Measurements from ENCODE around the gene AGPAT2.

Gene AGPAT2

GRCh38 chr9:136659861-136660784 is 27.1 kb downstream of the AGPAT2 start:
- no peaks in the 10 kb centered on the region for H3K27me3 ChIP-seq (ENCODE audit: control insufficient read depth, insufficient read depth, low read length)
- H3K36me3 ChIP-seq (ENCODE audit: control insufficient read depth, insufficient read depth, low read length): no peaks in the 10 kb centered on the region
- no peaks in the 10 kb centered on the region for H3K9me3 ChIP-seq (ENCODE audit: control insufficient read depth, insufficient read depth, low read length)
- no peaks in the 10 kb centered on the region for H3K4me1 ChIP-seq (ENCODE audit: control insufficient read depth, insufficient read depth, low read length)
- no peak overlapping the region for H3K4me3 ChIP-seq (ENCODE audit: low read depth, low read length)
- H3K9ac ChIP-seq (ENCODE audit: low read depth, low read length): no peak overlapping the region

- Histone ChIP-seq H3K4me3 (ENCODE audit: low read depth, low read length) (no peak overlapping the region), H3K27me3 (ENCODE audit: control insufficient read depth, insufficient read depth, low read length) (no peaks in the 10 kb centered on the region)
Measured at GRCh38 chr9:136658849-136659535, 28.3 kb downstream of the AGPAT2 start.

GRCh38 chr9:136657974-136658848 is 29.0 kb downstream of the AGPAT2 start:
- no peaks in the 10 kb centered on the region for H3K9me3 ChIP-seq (ENCODE audit: control insufficient read depth, insufficient read depth, low read length)
- H3K36me3 ChIP-seq (ENCODE audit: control insufficient read depth, insufficient read depth, low read length): peaks cover 3% of the 10 kb centered on the region
- no peak overlapping the region for H3K9ac ChIP-seq (ENCODE audit: low read depth, low read length)
- no peak overlapping the region for H3K4me3 ChIP-seq (ENCODE audit: low read depth, low read length)
- H3K4me1 ChIP-seq (ENCODE audit: control insufficient read depth, insufficient read depth, low read length): no peaks in the 10 kb centered on the region
- no peaks in the 10 kb centered on the region for H3K27me3 ChIP-seq (ENCODE audit: control insufficient read depth, insufficient read depth, low read length)

More at GRCh38 chr9:136658849-136659535, 28.3 kb downstream of the AGPAT2 start:
- Histone ChIP-seq H3K4me1 (ENCODE audit: control insufficient read depth, insufficient read depth, low read length) (no peaks in the 10 kb centered on the region), H3K36me3 (ENCODE audit: control insufficient read depth, insufficient read depth, low read length) (peaks cover 3% of the 10 kb centered on the region), H3K9ac (ENCODE audit: low read depth, low read length) (no peak overlapping the region), H3K9me3 (ENCODE audit: control insufficient read depth, insufficient read depth, low read length) (no peaks in the 10 kb centered on the region)

GRCh38 chr9:136656795-136657611 is 30.3 kb downstream of the AGPAT2 start:
- no peaks in the 10 kb centered on the region for H3K27me3 ChIP-seq (ENCODE audit: control insufficient read depth, insufficient read depth, low read length)
- no peak overlapping the region for H3K9ac ChIP-seq (ENCODE audit: low read depth, low read length)
- H3K9me3 ChIP-seq (ENCODE audit: control insufficient read depth, insufficient read depth, low read length): no peaks in the 10 kb centered on the region
- no peaks in the 10 kb centered on the region for H3K4me1 ChIP-seq (ENCODE audit: control insufficient read depth, insufficient read depth, low read length)
- H3K36me3 ChIP-seq (ENCODE audit: control insufficient read depth, insufficient read depth, low read length): peaks cover 3% of the 10 kb centered on the region
- no peak overlapping the region for H3K4me3 ChIP-seq (ENCODE audit: low read depth, low read length)

GRCh38 chr9:136656183-136656738 is 31.0 kb downstream of the AGPAT2 start:
- H3K27me3 ChIP-seq (ENCODE audit: control insufficient read depth, insufficient read depth, low read length): no peaks in the 10 kb centered on the region
- no peak overlapping the region for H3K4me3 ChIP-seq (ENCODE audit: low read depth, low read length)
- H3K9me3 ChIP-seq (ENCODE audit: control insufficient read depth, insufficient read depth, low read length): no peaks in the 10 kb centered on the region
- no peak overlapping the region for H3K9ac ChIP-seq (ENCODE audit: low read depth, low read length)
- H3K36me3 ChIP-seq (ENCODE audit: control insufficient read depth, insufficient read depth, low read length): peaks cover 3% of the 10 kb centered on the region
- H3K4me1 ChIP-seq (ENCODE audit: control insufficient read depth, insufficient read depth, low read length): no peaks in the 10 kb centered on the region

GRCh38 chr9:136655536-136656182 is 31.6 kb downstream of the AGPAT2 start:
- H3K4me3 ChIP-seq (ENCODE audit: low read depth, low read length): no peak overlapping the region
- no peak overlapping the region for H3K9ac ChIP-seq (ENCODE audit: low read depth, low read length)
- no peaks in the 10 kb centered on the region for H3K4me1 ChIP-seq (ENCODE audit: control insufficient read depth, insufficient read depth, low read length)

GRCh38 chr9:136654820-136655535 is 32.3 kb downstream of the AGPAT2 start:
- no peaks in the 10 kb centered on the region for H3K9me3 ChIP-seq (ENCODE audit: control insufficient read depth, insufficient read depth, low read length)
- H3K9ac ChIP-seq (ENCODE audit: low read depth, low read length): no peak overlapping the region
- no peak overlapping the region for H3K4me3 ChIP-seq (ENCODE audit: low read depth, low read length)
- H3K4me1 ChIP-seq (ENCODE audit: control insufficient read depth, insufficient read depth, low read length): no peaks in the 10 kb centered on the region
- no peaks in the 10 kb centered on the region for H3K27me3 ChIP-seq (ENCODE audit: control insufficient read depth, insufficient read depth, low read length)
- peaks cover 3% of the 10 kb centered on the region for H3K36me3 ChIP-seq (ENCODE audit: control insufficient read depth, insufficient read depth, low read length)

More at GRCh38 chr9:136655536-136656182, 31.6 kb downstream of the AGPAT2 start:
- no peaks in the 10 kb centered on the region for H3K9me3 ChIP-seq (ENCODE audit: control insufficient read depth, insufficient read depth, low read length)
- H3K36me3 ChIP-seq (ENCODE audit: control insufficient read depth, insufficient read depth, low read length): peaks cover 3% of the 10 kb centered on the region
- no peaks in the 10 kb centered on the region for H3K27me3 ChIP-seq (ENCODE audit: control insufficient read depth, insufficient read depth, low read length)

- Histone ChIP-seq H3K36me3 (ENCODE audit: control insufficient read depth, insufficient read depth, low read length) (peaks cover 3% of the 10 kb centered on the region), H3K9ac (ENCODE audit: low read depth, low read length) (no peak overlapping the region), H3K4me3 (ENCODE audit: low read depth, low read length) (no peak overlapping the region), H3K4me1 (ENCODE audit: control insufficient read depth, insufficient read depth, low read length) (no peaks in the 10 kb centered on the region), H3K9me3 (ENCODE audit: control insufficient read depth, insufficient read depth, low read length) (no peaks in the 10 kb centered on the region), H3K27me3 (ENCODE audit: control insufficient read depth, insufficient read depth, low read length) (no peaks in the 10 kb centered on the region)
Measured at GRCh38 chr9:136653323-136654079, 33.8 kb downstream of the AGPAT2 start.

GRCh38 chr9:136651860-136652259 is 35.4 kb downstream of the AGPAT2 start:
- Histone ChIP-seq H3K27me3 (ENCODE audit: control insufficient read depth, insufficient read depth, low read length) (no peaks in the 10 kb centered on the region), H3K4me1 (ENCODE audit: control insufficient read depth, insufficient read depth, low read length) (no peaks in the 10 kb centered on the region), H3K4me3 (ENCODE audit: low read depth, low read length) (no peak overlapping the region), H3K9me3 (ENCODE audit: control insufficient read depth, insufficient read depth, low read length) (no peaks in the 10 kb centered on the region), H3K36me3 (ENCODE audit: control insufficient read depth, insufficient read depth, low read length) (peaks cover 3% of the 10 kb centered on the region), H3K9ac (ENCODE audit: low read depth, low read length) (no peak overlapping the region)
